HEK293 (cell line): ENCODE results near the gene LMLN.
A peak's percentile ranks its signal among the peaks of the same experiment; 100 is the strongest.

Source experiments
- CTCF ChIA-PET: fragments of 350-600 bp; formaldehyde crosslinking; extraction: SDS; loops from one replicate; lab custom pipeline; 2021; ENCODE audit warnings: antibody characterized with exemption; lab: Yijun Ruan, JAX
- POLR2A ChIA-PET: fragments of 300-600 bp; formaldehyde crosslinking; extraction: SDS; loops from one replicate; lab custom pipeline; 2020; ENCODE audit warnings: antibody characterized with exemption, inconsistent platforms; lab: Yijun Ruan, JAX
- H3K27ac ChIP-seq: fragments of 200-500 bp; sonication (Bioruptor generic); 2 replicates; pipeline ENCODE4 v1.5.1; 2014; ENCODE audit warnings: low read depth, low read length, control low read depth, inconsistent platforms; ENCODE audit errors: extremely low read depth
- H3K36me3 ChIP-seq, 2 experiments: fragments of 200-500 bp in 1 of 2; sonication (Bioruptor generic) in 1 of 2; 1 replicate in 1 of 2; 2 replicates in 1 of 2; pipeline ENCODE4 v1.5.1; 2014 to 2017; ENCODE audit warnings: inconsistent platforms in 2 of 2, low read length in 2 of 2; ENCODE audit not compliant: control insufficient read depth in 2 of 2, insufficient read depth in 1 of 2
- H3K4me1 ChIP-seq: fragments of 200-500 bp; sonication (Bioruptor generic); 2 replicates; pipeline ENCODE4 v1.5.1; 2014; ENCODE audit warnings: mild to moderate bottlenecking, low read length, inconsistent platforms; ENCODE audit not compliant: control insufficient read depth, insufficient read depth
- H3K4me3 ChIP-seq: 2 replicates; pipeline ENCODE4 v1.5.1; 2011; ENCODE audit warnings: low read depth, mild to moderate bottlenecking, control low read depth, low read length, moderate library complexity
- H3K9me3 ChIP-seq: fragments of 200-500 bp; sonication (Bioruptor generic); 2 replicates; pipeline ENCODE4 v1.5.1; 2014; ENCODE audit warnings: low read depth, low read length, inconsistent platforms; ENCODE audit not compliant: control insufficient read depth, insufficient read depth
- EGR2 ChIP-seq: fragments of 450-650 bp; formaldehyde crosslinking; IDR thresholded peaks from 2 replicates; pipeline ENCODE4 v1.5.1; 2016; ENCODE audit warnings: low read depth, missing biosample characterization, missing genetic modification characterization
- GLI2 ChIP-seq: fragments of 450-650 bp; formaldehyde crosslinking; IDR thresholded peaks from 2 replicates; pipeline ENCODE4; 2017; ENCODE audit warnings: missing biosample characterization, missing genetic modification characterization, low read depth, borderline replicate concordance
- GLI4 ChIP-seq: fragments of 450-650 bp; formaldehyde crosslinking; IDR thresholded peaks from 2 replicates; pipeline ENCODE4 v1.5.1; 2016; ENCODE audit warnings: missing biosample characterization, missing genetic modification characterization
- HIC1 ChIP-seq: fragments of 450-650 bp; formaldehyde crosslinking; IDR thresholded peaks from 2 replicates; pipeline ENCODE4 v1.5.1; 2016; ENCODE audit warnings: missing biosample characterization, missing genetic modification characterization
- HOXA7 ChIP-seq: sonication (generic); formaldehyde crosslinking; IDR thresholded peaks from 2 replicates; pipeline ENCODE4 v1.8.1; 2022; ENCODE audit warnings: missing genetic modification reagents, borderline replicate concordance
- MEIS1 ChIP-seq: sonication (generic); formaldehyde crosslinking; IDR thresholded peaks from 2 replicates; pipeline ENCODE4 v1.8.1; 2022; ENCODE audit warnings: missing genetic modification reagents, mild to moderate bottlenecking, borderline replicate concordance
- OSR2 ChIP-seq: fragments of 450-650 bp; formaldehyde crosslinking; IDR thresholded peaks from 2 replicates; pipeline ENCODE4 v1.5.1; 2016; ENCODE audit warnings: missing biosample characterization, missing genetic modification characterization
- RBAK ChIP-seq: fragments of 450-650 bp; formaldehyde crosslinking; IDR thresholded peaks from 2 replicates; pipeline ENCODE4 v1.5.1; 2016; ENCODE audit warnings: missing biosample characterization, missing genetic modification characterization
- WT1 ChIP-seq: fragments of 450-650 bp; formaldehyde crosslinking; IDR thresholded peaks from 2 replicates; pipeline ENCODE4 v1.5.1; 2016; ENCODE audit warnings: missing biosample characterization, missing genetic modification characterization
- ZEB2 ChIP-seq: fragments of 450-650 bp; formaldehyde crosslinking; IDR thresholded peaks from 2 replicates; pipeline ENCODE4 v1.5.1; 2016; ENCODE audit warnings: missing biosample characterization, missing genetic modification characterization
- ZFP37 ChIP-seq: fragments of 450-650 bp; formaldehyde crosslinking; IDR thresholded peaks from 2 replicates; pipeline ENCODE4 v1.5.1; 2016; ENCODE audit warnings: missing biosample characterization, missing genetic modification characterization
- ZNF10 ChIP-seq: fragments of 450-650 bp; formaldehyde crosslinking; IDR thresholded peaks from 2 replicates; pipeline ENCODE4 v1.5.1; 2017; ENCODE audit warnings: missing biosample characterization, missing genetic modification characterization
- ZNF114 ChIP-seq: fragments of 450-650 bp; formaldehyde crosslinking; IDR thresholded peaks from 2 replicates; pipeline ENCODE4 v1.5.0; 2017; ENCODE audit warnings: missing biosample characterization, missing genetic modification characterization
- ZNF23 ChIP-seq: fragments of 450-650 bp; formaldehyde crosslinking; IDR thresholded peaks from 2 replicates; pipeline ENCODE4 v1.5.1; 2016; ENCODE audit warnings: missing biosample characterization, missing genetic modification characterization, borderline replicate concordance
- ZNF280C ChIP-seq: fragments of 450-650 bp; formaldehyde crosslinking; IDR thresholded peaks from 2 replicates; pipeline ENCODE4 v1.5.1; 2016; ENCODE audit warnings: missing biosample characterization, missing genetic modification characterization
- ZNF292 ChIP-seq: fragments of 450-650 bp; formaldehyde crosslinking; IDR thresholded peaks from 2 replicates; pipeline ENCODE4 v1.5.1; 2016; ENCODE audit warnings: low read depth, missing biosample characterization, missing genetic modification characterization, borderline replicate concordance
- ZNF311 ChIP-seq: fragments of 450-650 bp; formaldehyde crosslinking; IDR thresholded peaks from 2 replicates; pipeline ENCODE4 v1.5.1; 2017; ENCODE audit warnings: missing biosample characterization, missing genetic modification characterization, borderline replicate concordance
- ZNF335 ChIP-seq: fragments of 450-650 bp; formaldehyde crosslinking; conservative IDR thresholded peaks from 2 replicates; pipeline ENCODE4 v1.5.1; 2016; ENCODE audit warnings: missing biosample characterization, missing genetic modification characterization
- ZNF404 ChIP-seq: fragments of 450-650 bp; formaldehyde crosslinking; IDR thresholded peaks from 2 replicates; pipeline ENCODE4 v1.5.1; 2017; ENCODE audit warnings: missing biosample characterization, missing genetic modification characterization
- ZNF530 ChIP-seq: fragments of 450-650 bp; formaldehyde crosslinking; IDR thresholded peaks from 2 replicates; pipeline ENCODE4 v1.5.1; 2016; ENCODE audit warnings: low read depth, missing biosample characterization, missing genetic modification characterization
- ZNF555 ChIP-seq: fragments of 450-650 bp; formaldehyde crosslinking; conservative IDR thresholded peaks from 2 replicates; pipeline ENCODE4 v1.5.1; 2017; ENCODE audit warnings: missing biosample characterization, mild to moderate bottlenecking, missing genetic modification characterization, inconsistent platforms
- ZNF585B ChIP-seq: fragments of 450-650 bp; formaldehyde crosslinking; IDR thresholded peaks from 2 replicates; pipeline ENCODE4 v1.5.1; 2016; ENCODE audit warnings: missing biosample characterization, missing genetic modification characterization
- ZNF830 ChIP-seq: fragments of 450-650 bp; IDR thresholded peaks from 2 replicates; pipeline ENCODE4 v1.5.0; 2018; ENCODE audit warnings: missing biosample characterization, missing genetic modification characterization, low read depth, mild to moderate bottlenecking, moderate library complexity
- ZSCAN4 ChIP-seq: fragments of 450-650 bp; formaldehyde crosslinking; IDR thresholded peaks from 2 replicates; pipeline ENCODE4 v1.5.1; 2017; ENCODE audit warnings: missing biosample characterization, missing genetic modification characterization
- ZSCAN5A ChIP-seq: fragments of 450-650 bp; formaldehyde crosslinking; IDR thresholded peaks from 2 replicates; pipeline ENCODE4 v1.5.1; 2016; ENCODE audit warnings: missing biosample characterization, missing genetic modification characterization

Gene LMLN

GRCh38 chr3:197970588-197970987 is 10.6 kb downstream of the LMLN start (continued):
- TF ChIP-seq ZNF280C (no peak), ZNF530 (tag by site-specific recombination) (no peak)
- TF ChIP-seq, all 188 proteins: peak for 0

GRCh38 chr3:197974016-197974415 is 14.0 kb downstream of the LMLN start:
- ChIA-PET POLR2A (no interaction called here), CTCF (no interaction called here)
- no peaks in the 10 kb centered on the region for H3K4me1 ChIP-seq
- H3K4me3 ChIP-seq: no peak overlapping the region
- TF ChIP-seq ZEB2 (tag by site-specific recombination) (no peak), ZNF585B (tag by site-specific recombination) (no peak), ZNF292 (tag by site-specific recombination) (no peak), ZNF830 (no peak), RBAK (tag by site-specific recombination) (no peak), WT1 (tag by site-specific recombination) (no peak), HOXA7 (CRISPR knock-in tag) (no peak)
- TF ChIP-seq, all 188 proteins: peak for 0
- no peaks in the 10 kb centered on the region for H3K9me3 ChIP-seq
- H3K27ac ChIP-seq: no peak overlapping the region
- peaks cover 0 to 16% of the 10 kb centered on the region in 2 experiments; a peak in 1 of 3 replicates for H3K36me3 ChIP-seq

- TF ChIP-seq ZSCAN4 (tag by site-specific recombination) (peak; percentile 74; the same call in 1 of the 2 replicates), ZSCAN5A (tag by site-specific recombination) (no peak)
- no peaks in the 10 kb centered on the region for H3K9me3 ChIP-seq
- POLR2A ChIA-PET: no interaction called here
- H3K27ac ChIP-seq: no peak overlapping the region
- CTCF ChIA-PET: no interaction called here
- no peak overlapping the region for H3K4me3 ChIP-seq
- H3K4me1 ChIP-seq: no peaks in the 10 kb centered on the region
- peaks cover 0 to 19% of the 10 kb centered on the region in 2 experiments; a peak in 1 of 3 replicates for H3K36me3 ChIP-seq
Observed at GRCh38 chr3:197975311-197975710, 15.3 kb downstream of the LMLN start.

GRCh38 chr3:197983076-197983475 is 23.1 kb downstream of the LMLN start:
- H3K36me3 ChIP-seq: peaks cover 0 to 12% of the 10 kb centered on the region in 2 experiments; a peak in 2 of 3 replicates
- ChIA-PET CTCF (no interaction called here), POLR2A (no interaction called here)
- H3K27ac ChIP-seq: no peak overlapping the region
- H3K9me3 ChIP-seq: no peaks in the 10 kb centered on the region
- no peak overlapping the region for H3K4me3 ChIP-seq
- H3K4me1 ChIP-seq: no peaks in the 10 kb centered on the region
- no peak for TF ChIP-seq EGR2
- TF ChIP-seq ZFP37 (tag by site-specific recombination): no peak
- no peak for TF ChIP-seq ZNF404 (tag by site-specific recombination)
- no peak for TF ChIP-seq GLI2 (tag by site-specific recombination)
- no peak for TF ChIP-seq ZNF335 (tag by site-specific recombination)
- no peak for TF ChIP-seq ZNF10 (tag by site-specific recombination)
- TF ChIP-seq GLI4 (tag by site-specific recombination): no peak
- no peak for TF ChIP-seq OSR2 (tag by site-specific recombination)
- no peak for TF ChIP-seq ZNF311 (tag by site-specific recombination)
- TF ChIP-seq ZNF23 (tag by site-specific recombination): no peak
- TF ChIP-seq HIC1 (tag by site-specific recombination): no peak
- TF ChIP-seq ZNF114 (tag by site-specific recombination): no peak
- TF ChIP-seq ZNF555: no peak
- no peak for TF ChIP-seq MEIS1 (CRISPR knock-in tag)
